ENCODE data around the gene CEP68.
"Not testable (repeated sequence)": the region's sequence is repeated elsewhere in the genome, so short reads cannot be mapped to it uniquely, and the experiment has no call there.

Gene CEP68

GRCh38 chr2:65092791-65093190 lies 36.6 kb downstream of the CEP68 start:
- no peak for DNase-seq

GRCh38 chr2:65093211-65093610 lies 37.0 kb downstream of the CEP68 start:
- no peak for DNase-seq

- DNase-seq = no peak
Measured at GRCh38 chr2:65096948-65097347, 40.7 kb downstream of the CEP68 start.

- DNase-seq = no peak
Measured at GRCh38 chr2:65097844-65098243, 41.6 kb downstream of the CEP68 start.

GRCh38 chr2:65098741-65099140 lies 42.5 kb downstream of the CEP68 start:
- no peak for DNase-seq

- DNase-seq = no peak
Measured at GRCh38 chr2:65101071-65101470, 44.9 kb downstream of the CEP68 start.

- DNase-seq = no peak
Measured at GRCh38 chr2:65103013-65103715, 46.9 kb downstream of the CEP68 start.

GRCh38 chr2:65107530-65107929 lies 51.3 kb downstream of the CEP68 start:
- DNase-seq = no peak

- DNase-seq = no peak
Measured at GRCh38 chr2:65108780-65109179, 52.6 kb downstream of the CEP68 start.

GRCh38 chr2:65112633-65113032 lies 56.4 kb downstream of the CEP68 start:
- DNase-seq = no peak

GRCh38 chr2:65113229-65113628 lies 57.0 kb downstream of the CEP68 start:
- no peak for DNase-seq

GRCh38 chr2:65113816-65114215 lies 57.6 kb downstream of the CEP68 start:
- DNase-seq = no peak

- DNase-seq = no peak
Measured at GRCh38 chr2:65114921-65115320, 58.7 kb downstream of the CEP68 start.

GRCh38 chr2:65116645-65117044 lies 60.4 kb downstream of the CEP68 start:
- DNase-seq = no peak

- DNase-seq = no peak
Measured at GRCh38 chr2:65120990-65121693, 64.9 kb downstream of the CEP68 start.

- no peak for DNase-seq
Measured at GRCh38 chr2:65122313-65122712, 66.1 kb downstream of the CEP68 start.

- DNase-seq = not testable (repeated sequence)
Measured at GRCh38 chr2:65125457-65125856, 69.2 kb downstream of the CEP68 start.

GRCh38 chr2:65128297-65129190 lies 72.3 kb downstream of the CEP68 start:
- no peak for DNase-seq

GRCh38 chr2:65129286-65129825 lies 73.1 kb downstream of the CEP68 start:
- DNase-seq = peak; percentile 65

GRCh38 chr2:65129826-65130663 lies 73.8 kb downstream of the CEP68 start, which contains the start of gene RAB1A:
TSS of gene RAB1A (minus strand) at chr2:65130106. CDS start at chr2:65129915, 191 bp downstream.
- peak; percentile 96 for DNase-seq

GRCh38 chr2:65130664-65131175 lies 74.5 kb downstream of the CEP68 start:
- DNase-seq = no peak

- not testable (repeated sequence) for DNase-seq
Measured at GRCh38 chr2:65132930-65133329, 76.7 kb downstream of the CEP68 start.
